HG02678 (cell line): Measurements from ENCODE around the gene CEP63.

ENCODE experiments used
- ATAC-seq: cut with Tn5 transposase; IDR thresholded peaks from one replicate; pipeline ENCODE4 v1.9.1; 2021; ENCODE audit warnings: mild to moderate bottlenecking, moderate library complexity; ENCODE audit not compliant: unreplicated experiment

CEP63 gene

GRCh38 chr3:134485718-134486576 lies at the start of gene CEP63, which contains the start of gene ANAPC13:
TSS of gene CEP63 (plus strand) at chr3:134486057. CDS start at chr3:134495321, 9,264 bp downstream.
TSS of gene ANAPC13 (minus strand) at chr3:134485985. CDS start at chr3:134482904, 3,081 bp downstream.
- peak; percentile 83 for ATAC-seq

GRCh38 chr3:134437211-134437752 lies 48.6 kb upstream of the CEP63 start:
- ATAC-seq: no peak

- ATAC-seq: no peak
Measured at GRCh38 chr3:134441321-134441720, 44.5 kb upstream of the CEP63 start.

- ATAC-seq: no peak
Measured at GRCh38 chr3:134441821-134442220, 44.0 kb upstream of the CEP63 start.

- ATAC-seq: no peak
Measured at GRCh38 chr3:134445095-134445494, 40.8 kb upstream of the CEP63 start.

DNA sequence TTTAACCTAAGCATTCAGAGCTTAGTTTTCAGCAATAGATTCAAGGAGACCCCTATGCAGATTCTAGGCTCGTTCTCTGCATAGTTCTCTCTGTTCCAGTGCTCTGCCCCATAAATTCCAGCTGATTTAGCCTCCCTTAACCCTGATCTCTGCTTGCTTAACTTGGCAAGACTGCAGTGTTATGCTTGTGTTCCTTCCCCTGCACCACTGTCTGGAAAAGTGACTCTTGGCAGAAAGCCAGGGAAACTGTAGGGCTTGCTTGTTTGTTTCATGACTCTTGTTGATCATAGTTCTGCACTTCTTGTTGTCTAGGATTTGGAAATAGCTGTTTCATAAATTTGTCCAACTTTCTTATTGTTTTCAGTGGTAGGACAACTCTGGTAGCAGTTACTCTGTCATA lies 40.2 kb upstream of the CEP63 start:
- ATAC-seq: no peak

DNA sequence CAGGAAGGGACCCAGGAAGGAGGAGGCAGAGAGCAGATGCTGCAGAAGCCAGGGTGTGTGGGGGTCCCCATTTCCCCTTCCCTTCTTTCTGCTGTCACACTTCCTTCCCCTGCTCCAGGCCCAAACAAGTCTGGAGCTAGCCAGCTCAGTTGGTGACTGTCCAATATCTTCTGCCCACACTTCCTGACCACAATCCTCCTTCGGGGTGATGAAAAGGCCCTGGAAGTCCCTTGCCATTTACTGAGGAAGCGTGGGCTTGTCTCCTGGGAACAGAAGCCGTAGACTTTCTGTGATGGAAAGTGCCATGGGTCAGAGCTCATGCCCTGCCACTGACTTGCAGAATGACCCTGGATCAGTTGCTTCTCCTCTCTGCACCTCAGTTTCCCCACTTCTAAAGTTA lies 39.1 kb upstream of the CEP63 start:
- ATAC-seq: no peak

- no peak for ATAC-seq
Measured at GRCh38 chr3:134447351-134447750, 38.5 kb upstream of the CEP63 start.

- ATAC-seq: no peak
Measured at GRCh38 chr3:134448664-134449063, 37.2 kb upstream of the CEP63 start.

- no peak for ATAC-seq
Measured at GRCh38 chr3:134449277-134449676, 36.6 kb upstream of the CEP63 start.

- no peak for ATAC-seq
Measured at GRCh38 chr3:134449951-134450350, 35.9 kb upstream of the CEP63 start.

- ATAC-seq: no peak
Measured at GRCh38 chr3:134453631-134454030, 32.2 kb upstream of the CEP63 start.

GRCh38 chr3:134457376-134458074 lies 28.3 kb upstream of the CEP63 start:
- ATAC-seq: no peak

DNA sequence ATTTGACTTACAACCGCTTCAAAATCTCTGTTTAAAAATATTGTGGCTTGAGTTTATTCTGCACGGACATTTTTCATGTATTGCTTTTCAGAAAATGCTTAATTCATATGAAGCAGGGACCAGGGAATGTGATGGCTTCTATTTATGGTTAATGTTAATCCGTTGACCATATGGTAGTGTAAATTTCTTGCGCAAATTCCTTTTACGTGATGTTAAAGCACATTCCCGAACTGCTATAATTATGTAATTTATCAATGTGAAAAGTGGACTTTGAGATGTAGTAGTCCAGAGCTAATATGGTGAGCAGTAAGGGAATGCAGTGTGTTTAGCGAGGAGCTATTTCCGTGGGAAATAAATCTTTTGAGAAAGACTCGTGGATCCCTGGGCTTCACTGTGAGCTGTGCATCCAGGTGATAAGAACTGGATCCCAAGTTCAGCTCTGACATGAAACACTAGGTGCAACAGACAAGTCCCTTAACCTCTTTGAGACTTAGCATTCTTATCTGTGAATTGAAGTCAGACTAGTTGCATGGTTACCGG lies 27.4 kb upstream of the CEP63 start:
- ATAC-seq: no peak

GRCh38 chr3:134459562-134459961 lies 26.3 kb upstream of the CEP63 start:
- ATAC-seq: no peak

DNA sequence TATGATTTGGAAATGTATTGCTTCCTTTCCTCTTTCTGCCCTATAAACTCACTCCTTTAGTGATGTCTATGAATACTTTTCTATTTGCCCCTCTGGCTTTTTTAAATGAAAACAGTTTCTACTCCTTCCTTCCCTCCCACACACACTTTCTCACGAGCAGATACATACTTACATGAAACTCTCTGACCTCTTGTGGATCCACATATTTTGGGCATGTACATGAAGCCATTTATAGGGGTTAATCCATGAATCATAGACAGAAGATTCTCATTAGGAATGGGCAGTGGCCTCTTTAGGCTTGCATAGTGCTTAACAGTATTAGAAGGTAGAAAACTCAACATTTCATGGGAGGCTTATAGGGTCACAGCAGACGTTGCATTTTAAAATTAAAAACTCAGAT lies 24.9 kb upstream of the CEP63 start:
- ATAC-seq: no peak

- no peak for ATAC-seq
Measured at GRCh38 chr3:134462331-134462941, 23.4 kb upstream of the CEP63 start.

DNA sequence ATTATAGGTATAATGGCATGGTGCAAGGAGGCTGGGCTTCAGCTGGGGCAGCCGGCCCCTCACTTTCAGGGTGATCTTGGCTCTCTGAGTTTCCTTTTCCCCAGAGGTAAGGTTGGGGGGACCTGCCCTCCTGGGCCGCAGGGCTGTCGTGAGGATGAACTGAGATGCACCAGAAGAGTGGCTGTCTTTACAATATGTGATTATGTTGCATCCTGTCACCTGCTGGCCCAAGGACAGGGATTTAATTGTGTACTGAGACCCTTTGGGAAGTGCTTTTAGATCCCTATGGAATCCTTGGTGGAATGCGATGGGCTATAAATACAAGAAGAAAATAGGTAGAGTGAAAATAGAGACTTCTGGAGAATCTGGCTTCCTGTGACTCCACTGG lies 22.2 kb upstream of the CEP63 start:
- ATAC-seq: no peak

GRCh38 chr3:134464064-134464688 lies 21.7 kb upstream of the CEP63 start:
- no peak for ATAC-seq

- no peak for ATAC-seq
Measured at GRCh38 chr3:134464689-134465365, 21.0 kb upstream of the CEP63 start.
